Erythroblast (primary cell): Measurements from ENCODE around the gene PHTF2.
"Not testable (repeated sequence)": the region's sequence is repeated elsewhere in the genome, so short reads cannot be mapped to it uniquely, and the experiment has no call there.

Source experiments
- DNase-seq, 2 experiments: peaks; one replicate each; lab custom pipeline; 2025; lab: John Stamatoyannopoulos, UW
- GATA1 ChIP-seq: IDR thresholded peaks from 2 replicates; pipeline ENCODE4 v1.6.1; 2011; ENCODE audit warnings: low read depth, mild to moderate bottlenecking, control low read depth, low read length, moderate library complexity
- POLR2A ChIP-seq: IDR thresholded peaks from 2 replicates; pipeline ENCODE4 v1.6.1; 2011; ENCODE audit warnings: mild to moderate bottlenecking, low read length

Gene PHTF2

DNA sequence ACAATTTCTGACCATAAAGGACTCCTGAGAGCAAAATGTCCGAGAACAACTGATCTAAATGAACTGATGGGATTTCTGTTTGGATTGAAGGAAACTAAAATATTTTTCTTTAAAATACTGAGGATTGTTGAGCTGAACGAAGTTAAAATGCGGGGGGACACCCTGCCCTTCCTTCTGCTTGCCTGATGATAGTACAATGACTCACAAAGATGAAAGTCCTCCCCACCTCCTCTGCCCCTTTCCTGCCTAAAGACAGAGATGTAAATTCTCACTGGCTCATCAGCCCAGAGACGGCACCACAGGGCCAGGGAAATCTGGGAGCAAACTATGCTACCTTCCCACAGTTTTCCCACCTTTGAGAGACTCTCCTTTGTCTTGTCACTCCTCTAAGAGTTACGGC is 180.6 kb downstream of the PHTF2 start:
- DNase-seq, result no peak
- TF ChIP-seq GATA1, result no peak
- TF ChIP-seq POLR2A, result no peak

DNA sequence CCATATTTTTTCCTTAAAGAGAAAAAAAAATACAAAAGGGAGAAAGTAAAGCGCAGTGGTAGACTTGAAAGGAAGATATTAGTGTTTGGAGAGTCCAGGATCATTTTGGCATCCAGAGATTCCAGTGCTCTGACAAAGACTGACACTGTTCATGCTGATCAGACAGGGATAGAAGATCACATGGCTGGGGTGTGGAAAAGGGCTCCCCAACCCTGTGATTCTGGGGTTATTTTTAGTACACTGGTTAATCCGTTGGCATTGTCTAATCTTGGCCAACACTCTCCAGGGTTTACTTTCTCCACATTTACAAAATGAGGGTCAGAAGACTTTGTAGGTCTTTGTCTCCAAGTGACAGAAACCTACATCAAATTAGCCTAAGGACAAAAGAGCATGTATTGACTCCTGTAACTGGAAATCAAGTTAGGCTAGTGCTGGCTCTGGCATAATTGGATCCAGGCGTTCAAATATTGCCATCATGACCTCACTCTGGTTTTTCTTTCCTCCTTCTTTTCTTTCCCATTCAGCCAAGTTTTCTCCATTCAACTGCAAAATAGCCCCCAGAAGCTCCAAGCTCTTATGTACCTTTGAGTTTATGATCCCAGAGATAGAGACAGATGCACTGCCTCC is 181.6 kb downstream of the PHTF2 start:
- TF ChIP-seq POLR2A, result no peak
- TF ChIP-seq GATA1, result no peak
- no peak for DNase-seq

DNA sequence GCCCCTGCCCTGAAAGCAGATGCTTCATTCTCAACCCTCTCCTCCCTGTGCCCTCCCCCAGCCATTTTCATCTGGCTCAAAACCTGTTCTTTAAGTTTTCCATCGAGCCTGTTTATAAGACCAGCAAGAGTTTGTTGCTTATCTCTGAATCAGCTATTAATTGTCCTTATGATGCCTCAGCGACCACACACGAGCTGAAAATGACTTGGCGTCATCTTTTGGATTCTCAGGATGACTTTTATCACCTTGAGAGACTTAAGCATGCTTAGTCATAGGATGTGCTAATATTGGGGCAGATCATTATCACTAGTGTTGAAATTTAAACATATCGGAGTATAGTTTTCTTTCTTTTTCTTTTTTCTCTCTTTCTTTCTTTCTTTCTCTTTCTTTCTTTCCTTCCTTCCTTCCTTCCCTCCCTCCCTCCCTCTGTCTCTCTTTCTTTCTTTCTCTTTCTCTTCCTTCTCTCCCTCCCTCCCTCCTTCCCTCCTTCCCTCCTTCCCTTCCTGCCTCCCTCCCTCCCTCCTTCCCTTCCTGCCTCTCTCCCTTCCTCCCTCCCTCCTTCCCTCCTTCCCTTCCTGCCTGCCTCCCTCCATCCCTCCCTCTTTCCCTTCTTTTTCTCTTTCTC is 184.5 kb downstream of the PHTF2 start:
- no peak for TF ChIP-seq POLR2A
- no peak for TF ChIP-seq GATA1
- DNase-seq, result no peak

DNA sequence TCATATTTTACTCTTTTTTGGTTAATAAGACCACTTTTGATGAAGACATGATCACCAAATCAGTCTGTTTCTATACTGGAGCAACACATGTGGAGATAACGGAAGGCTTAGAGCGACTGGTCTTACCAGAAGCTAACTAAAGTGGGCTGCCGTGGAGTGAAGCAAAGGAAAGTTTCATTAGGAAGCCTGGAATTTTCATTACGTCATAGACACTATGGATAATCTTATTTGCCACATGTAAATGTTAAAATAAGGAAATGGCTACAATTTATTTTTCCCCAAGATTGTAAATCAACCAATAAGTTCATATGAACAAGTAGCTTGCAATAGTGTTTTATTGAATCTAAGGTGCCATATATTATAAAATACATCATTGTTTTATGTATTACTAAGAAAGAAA is 185.4 kb downstream of the PHTF2 start:
- DNase-seq, result no peak
- TF ChIP-seq GATA1, result no peak
- TF ChIP-seq POLR2A, result no peak

DNA sequence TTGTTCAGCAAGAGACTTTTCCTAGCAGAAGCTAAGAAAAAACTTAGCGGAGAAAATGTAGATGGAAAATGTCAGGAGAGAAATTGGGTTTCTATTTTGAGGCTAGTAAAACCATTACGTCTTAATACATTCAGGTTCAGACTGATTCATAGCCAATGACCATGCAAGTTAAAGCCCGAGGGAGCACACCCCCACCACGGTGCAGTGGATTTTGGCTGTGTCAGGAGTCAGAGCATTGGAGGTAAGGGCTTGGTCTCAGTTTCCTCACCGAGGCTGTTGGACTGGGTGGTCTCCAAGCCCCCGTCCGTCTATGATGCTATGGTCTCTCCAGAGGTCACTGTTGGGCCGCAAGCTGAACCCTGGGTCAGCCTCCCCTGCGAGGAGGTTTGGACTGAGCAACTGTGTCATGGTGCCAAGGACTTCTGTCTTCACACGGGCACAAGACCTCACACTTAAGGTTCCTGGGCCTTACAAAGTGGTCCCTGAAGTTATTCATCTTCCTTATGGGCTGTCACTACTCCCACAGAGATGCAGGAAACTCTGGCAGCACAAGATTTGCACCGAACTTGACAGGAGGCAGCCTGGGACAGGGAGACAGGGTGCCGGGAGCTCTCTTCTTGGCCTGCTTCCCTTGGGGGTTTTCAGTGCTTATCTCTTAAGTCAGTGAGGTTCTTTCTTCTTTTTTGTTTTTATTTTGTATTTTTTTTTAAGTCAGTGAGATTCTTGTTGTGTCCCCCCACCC is 186.8 kb downstream of the PHTF2 start:
- no peak for TF ChIP-seq GATA1

DNA sequence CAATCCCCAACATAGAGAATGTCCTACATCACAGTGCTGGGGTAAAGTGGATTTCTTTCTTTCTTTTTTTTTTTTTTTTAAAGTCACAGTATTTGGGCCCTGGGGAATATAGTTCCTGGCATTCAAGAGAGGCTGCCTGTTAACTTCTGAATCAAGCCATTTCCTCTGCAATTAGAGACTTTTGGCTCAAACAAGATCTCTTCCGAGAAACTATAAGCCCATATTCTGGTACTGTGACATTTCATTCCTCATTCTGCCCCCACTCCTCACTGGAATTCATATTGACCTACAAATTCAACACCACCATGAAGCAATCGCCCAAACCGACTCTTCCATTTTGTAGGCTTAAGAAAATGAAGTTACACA is 187.4 kb downstream of the PHTF2 start:
- no peak for TF ChIP-seq POLR2A
- no peak for TF ChIP-seq GATA1
- DNase-seq, result no peak

More for the DNA sequence above, 186.8 kb downstream of the PHTF2 start:
- no peak for DNase-seq

DNA sequence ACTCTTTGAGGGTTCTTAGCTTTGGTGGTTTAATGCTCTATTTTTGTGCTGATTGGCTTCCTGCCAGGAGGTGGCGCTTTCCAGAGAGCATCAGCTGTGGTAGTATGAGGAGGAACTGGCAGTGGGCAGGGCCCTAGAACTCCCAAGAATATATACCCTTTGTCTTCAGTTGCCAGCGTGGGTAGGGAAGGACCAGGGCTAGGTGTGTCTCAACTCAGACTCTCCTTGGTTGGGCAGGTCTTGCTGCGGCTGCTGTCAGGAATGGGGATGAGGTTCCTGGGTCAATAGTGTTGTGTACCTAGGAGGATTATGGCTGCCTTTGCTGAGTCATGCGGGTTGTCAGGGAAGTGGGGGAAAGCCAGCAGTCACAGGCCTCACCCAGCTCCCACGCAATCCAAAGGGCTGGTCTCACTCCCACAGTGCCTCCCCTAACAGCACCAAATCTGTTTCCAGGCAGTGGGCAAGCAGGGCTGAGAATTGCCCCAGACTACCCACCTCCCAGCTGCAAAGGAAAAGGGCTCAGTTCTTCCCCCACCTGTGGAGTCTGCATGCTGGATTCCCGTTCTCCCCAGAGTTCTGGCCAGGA is 191.5 kb downstream of the PHTF2 start:
- DNase-seq, result peak; percentile 32 to 38
- TF ChIP-seq POLR2A, result no peak
- TF ChIP-seq GATA1, result no peak

DNA sequence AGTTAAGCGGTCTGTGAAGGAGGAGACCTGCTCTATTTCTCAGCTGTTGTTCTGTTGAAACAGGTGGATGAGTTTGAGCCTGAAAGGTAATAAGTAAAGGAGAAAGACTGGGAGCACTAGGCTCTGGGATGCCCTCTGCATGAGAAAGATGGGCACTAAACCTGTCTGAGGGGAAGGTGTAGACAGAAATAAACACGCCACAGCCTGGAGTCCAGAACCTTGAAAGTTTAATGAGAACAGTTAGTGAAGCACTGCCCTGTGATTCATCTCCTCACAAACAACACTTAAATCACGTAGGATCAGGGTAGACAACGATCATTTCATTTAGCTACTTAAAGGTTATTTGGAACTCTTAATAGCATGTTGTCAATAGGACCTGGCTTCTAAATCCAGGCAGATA is 193.1 kb downstream of the PHTF2 start:
- TF ChIP-seq POLR2A, result no peak
- no peak for TF ChIP-seq GATA1
- DNase-seq, result no peak

DNA sequence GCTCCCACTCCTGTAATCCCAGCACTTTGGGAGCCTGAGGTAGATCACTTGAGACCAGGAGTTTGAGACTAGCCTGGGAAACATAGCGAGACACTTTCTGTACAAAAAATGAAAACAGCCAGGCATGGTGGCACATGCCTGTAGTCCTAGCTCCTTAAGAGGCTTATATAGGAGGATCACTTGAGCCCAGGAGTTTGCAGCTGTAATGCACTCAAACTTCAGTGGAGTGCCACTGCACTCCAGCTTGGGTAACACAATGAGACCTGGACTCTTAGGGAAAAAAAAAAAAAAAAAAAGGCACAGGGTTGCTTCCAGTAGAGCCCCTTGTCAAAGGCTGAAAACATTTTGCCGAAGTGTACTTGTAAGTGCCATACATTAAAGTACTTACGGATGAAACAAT is 195.3 kb downstream of the PHTF2 start:
- DNase-seq, result no peak

DNA sequence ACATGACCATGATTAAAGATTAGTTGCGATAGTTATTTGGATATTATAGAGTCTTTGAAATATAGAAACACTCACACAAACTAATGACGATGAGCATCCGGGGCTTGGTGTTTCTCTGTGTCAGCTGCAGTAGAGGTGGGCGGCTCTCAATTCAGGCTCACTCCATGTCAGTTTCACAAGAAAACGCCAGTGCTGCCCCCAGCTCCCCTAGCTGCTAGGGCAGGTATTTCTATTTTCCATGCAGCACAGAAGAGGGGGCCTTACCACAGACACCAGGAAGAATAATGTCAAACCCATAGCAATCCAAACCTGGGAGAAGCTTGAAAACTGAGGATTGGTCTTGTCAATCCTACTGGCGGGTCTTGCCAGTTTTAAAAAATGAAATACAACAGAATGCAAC is 197.1 kb downstream of the PHTF2 start:
- no peak for DNase-seq
- TF ChIP-seq GATA1, result no peak
- no peak for TF ChIP-seq POLR2A

More for the DNA sequence above, 195.3 kb downstream of the PHTF2 start:
- TF ChIP-seq GATA1 (no peak), POLR2A (no peak)

DNA sequence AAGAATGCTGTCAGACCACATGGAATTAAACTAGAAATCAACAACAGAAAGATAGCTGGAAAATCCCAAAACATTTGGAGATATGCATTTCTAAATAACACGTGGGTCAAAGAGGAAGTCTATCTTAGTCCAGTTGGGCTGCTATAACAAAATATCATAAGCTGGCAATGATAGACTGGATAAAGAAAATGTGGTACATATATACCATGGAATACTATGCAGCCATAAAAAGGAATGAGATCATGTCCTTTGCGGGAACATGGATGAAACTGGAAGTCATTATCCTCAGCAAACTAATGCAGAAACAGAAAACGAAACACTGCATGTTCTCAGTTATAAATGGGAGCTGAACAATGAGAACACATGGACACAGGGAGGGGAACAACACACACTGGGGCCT is 200.6 kb downstream of the PHTF2 start:
- DNase-seq, result not testable (repeated sequence)

DNA sequence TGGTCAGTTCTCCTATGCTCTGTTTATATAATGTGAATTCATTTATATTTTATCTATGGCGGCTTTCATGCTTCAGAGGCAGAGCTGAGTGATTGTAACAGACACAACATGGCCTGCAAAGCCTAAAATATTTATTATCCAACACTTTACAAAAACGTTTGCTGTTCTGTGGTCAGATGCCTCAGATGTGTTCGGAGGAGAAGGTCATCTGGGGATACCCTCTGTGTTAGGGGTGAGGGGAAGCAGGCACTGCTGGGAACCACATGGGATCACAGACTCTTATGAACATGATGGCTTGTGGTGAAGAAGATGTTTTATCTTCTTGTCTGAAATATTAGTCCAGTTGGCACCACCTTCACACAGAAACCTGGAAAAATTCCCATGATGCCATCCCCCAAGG is 203.4 kb downstream of the PHTF2 start:
- TF ChIP-seq GATA1 (no peak), POLR2A (no peak)

DNA sequence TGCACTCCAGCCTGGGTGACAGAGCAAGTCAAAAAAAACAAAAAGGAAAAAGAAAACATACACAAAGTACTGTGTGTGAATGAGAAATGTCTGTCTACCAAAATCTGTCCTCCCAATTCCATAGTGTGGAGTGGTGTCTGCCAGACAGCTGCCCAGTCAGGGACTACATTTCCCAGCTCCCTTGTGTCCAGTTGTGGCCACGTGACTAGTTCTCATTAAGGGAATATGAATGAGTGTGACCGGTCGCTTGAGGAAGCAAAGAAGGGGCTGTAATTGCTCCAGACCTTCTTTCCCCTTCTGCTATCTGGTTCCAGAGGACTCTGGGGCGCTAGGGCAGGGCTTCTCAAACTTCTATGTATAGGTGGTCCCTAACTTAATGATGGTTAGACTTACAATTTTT is 204.1 kb downstream of the PHTF2 start:
- TF ChIP-seq GATA1 (no peak), POLR2A (no peak)
- DNase-seq, result no peak

More for the DNA sequence above, 203.4 kb downstream of the PHTF2 start:
- DNase-seq, result no peak

DNA sequence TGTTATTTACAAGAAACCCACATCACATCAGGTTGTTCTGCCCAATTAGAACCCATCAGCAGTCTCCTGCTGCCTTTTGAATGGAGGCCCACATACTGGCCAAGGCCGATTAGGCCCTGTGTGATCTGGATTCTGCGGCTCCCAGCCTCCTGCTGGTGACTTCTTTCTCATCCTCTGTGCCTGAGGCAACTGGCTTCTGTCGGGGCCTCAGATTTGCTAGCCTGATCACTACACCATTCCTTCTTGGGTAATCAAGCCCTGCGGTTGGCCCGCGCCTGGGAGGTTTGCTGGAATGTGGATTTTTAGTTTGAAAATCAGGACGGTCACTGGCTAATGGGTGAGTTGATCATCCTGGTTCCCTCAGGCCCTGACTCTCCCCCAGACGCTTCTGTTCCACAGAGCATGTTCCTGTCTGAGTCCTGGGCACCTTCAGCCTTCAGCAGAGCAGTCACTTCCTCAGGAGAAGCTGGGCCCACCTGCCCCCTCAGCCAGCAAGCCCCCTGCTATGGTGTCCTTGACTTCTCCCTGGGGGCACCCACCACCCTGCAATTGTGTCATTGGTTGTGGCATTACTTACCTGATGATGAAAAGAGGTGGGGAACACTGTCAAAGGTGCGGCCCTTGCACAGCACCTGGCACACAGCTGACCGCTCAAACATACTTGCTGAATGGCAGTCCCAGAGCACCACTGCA is 207.6 kb downstream of the PHTF2 start:
- TF ChIP-seq POLR2A (no peak), GATA1 (no peak)

More for the DNA sequence above, 207.6 kb downstream of the PHTF2 start:
- no peak for DNase-seq
